Transverse colon (tissue), 3 donors: Measurements from ENCODE around the gene PACRG.

Experiments
- EP300 ChIP-seq: sonication (generic); formaldehyde crosslinking; IDR thresholded peaks from one replicate; pipeline ENCODE4 v1.6.1; 2017; ENCODE audit warnings: antibody characterized with exemption, low read depth
- POLR2A ChIP-seq: fragments of 450-650 bp; IDR thresholded peaks from one replicate; pipeline ENCODE4 v1.6.1; 2016; ENCODE audit warnings: antibody characterized with exemption, mild to moderate bottlenecking, moderate library complexity
- TF ChIP-seq, protein P1 (sequence below), 5 experiments: fragments of 200-600 bp in 3 of 5; fragments of 450-650 bp in 2 of 5; sonication (generic) in 3 of 5; IDR thresholded peaks; 1 replicate in 2 of 5; 2 replicates in 3 of 5; pipeline ENCODE4 v1.5.1; 2016 to 2017; ENCODE audit warnings: antibody characterized with exemption in 5 of 5, inconsistent platforms in 3 of 5, mild to moderate bottlenecking in 2 of 5, moderate library complexity in 1 of 5

DNA sequence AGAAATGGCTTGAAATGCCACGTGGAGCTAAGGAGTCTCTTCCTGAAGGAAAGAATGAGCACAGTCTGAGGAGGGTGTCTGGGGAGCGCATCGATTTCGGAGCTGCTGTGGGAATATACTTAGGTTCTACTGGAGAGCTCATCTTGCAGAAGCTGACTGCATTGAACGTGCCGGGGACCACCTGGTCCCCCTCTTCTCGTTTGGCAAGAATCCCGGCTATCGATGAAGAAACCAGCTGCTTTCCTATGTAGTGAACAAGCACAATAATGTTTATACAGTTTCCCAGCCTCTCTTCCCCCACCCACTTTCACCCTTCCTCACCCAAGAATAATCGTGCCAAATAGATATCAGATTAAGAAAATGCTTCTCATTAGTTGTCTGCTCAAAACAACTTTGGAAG lies 242.5 kb downstream of the PACRG start:
- TF ChIP-seq, protein P1, sequence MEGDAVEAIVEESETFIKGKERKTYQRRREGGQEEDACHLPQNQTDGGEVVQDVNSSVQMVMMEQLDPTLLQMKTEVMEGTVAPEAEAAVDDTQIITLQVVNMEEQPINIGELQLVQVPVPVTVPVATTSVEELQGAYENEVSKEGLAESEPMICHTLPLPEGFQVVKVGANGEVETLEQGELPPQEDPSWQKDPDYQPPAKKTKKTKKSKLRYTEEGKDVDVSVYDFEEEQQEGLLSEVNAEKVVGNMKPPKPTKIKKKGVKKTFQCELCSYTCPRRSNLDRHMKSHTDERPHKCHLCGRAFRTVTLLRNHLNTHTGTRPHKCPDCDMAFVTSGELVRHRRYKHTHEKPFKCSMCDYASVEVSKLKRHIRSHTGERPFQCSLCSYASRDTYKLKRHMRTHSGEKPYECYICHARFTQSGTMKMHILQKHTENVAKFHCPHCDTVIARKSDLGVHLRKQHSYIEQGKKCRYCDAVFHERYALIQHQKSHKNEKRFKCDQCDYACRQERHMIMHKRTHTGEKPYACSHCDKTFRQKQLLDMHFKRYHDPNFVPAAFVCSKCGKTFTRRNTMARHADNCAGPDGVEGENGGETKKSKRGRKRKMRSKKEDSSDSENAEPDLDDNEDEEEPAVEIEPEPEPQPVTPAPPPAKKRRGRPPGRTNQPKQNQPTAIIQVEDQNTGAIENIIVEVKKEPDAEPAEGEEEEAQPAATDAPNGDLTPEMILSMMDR (IDR thresholded peaks at IDR 0.05) = no peak
- TF ChIP-seq EP300 (no peak), POLR2A (no peak)
